Endothelial cell of umbilical vein (primary cell): ENCODE measurements around the gene SAMD5. TPM values are rescaled to one million over a fixed set of nuclear protein-coding genes. Genes with fewer than 3 reads are reported as not detected.

ENCODE experiments used
- Bru-seq: library from RNA; stranded (reverse); fragments of 400-500 nt; gene quantifications from one replicate; lab custom pipeline; 2021; lab: Mats Ljungman, UMichigan
- BruChase-seq, 2 experiments: library from RNA; stranded (reverse); fragments of 400-500 nt; gene quantifications; one replicate each; lab custom pipeline; 2021; lab: Mats Ljungman, UMichigan
- BruUV-seq: library from RNA; stranded (reverse); fragments of 400-500 nt; replicated peaks from 2 replicates; lab custom pipeline; 2021; lab: Mats Ljungman, UMichigan
- CTCF ChIA-PET: fragments of 300-600, 350-600 bp; sonication (Branson Sonifier 250); formaldehyde crosslinking; loops from one replicate; lab custom pipeline; 2021; ENCODE audit warnings: antibody characterized with exemption, inconsistent platforms; lab: Charles Lee
- POLR2A ChIA-PET: fragments of 300-600, 350-600 bp; sonication (Branson Sonifier 250); formaldehyde crosslinking; loops from one replicate; lab custom pipeline; 2021; ENCODE audit warnings: antibody characterized with exemption, inconsistent platforms; lab: Charles Lee
- DNase-seq: peaks from one replicate; pipeline ENCODE4 v3.0.0-alpha.2; 2011; ENCODE audit warnings: low read depth, low spot score
- FAIRE-seq: peaks from 2 replicates; lab custom pipeline; 2011; peaks lifted over from hg19 to GRCh38; lab: Jason Lieb, UNC
- H2AFZ ChIP-seq: 2 replicates; pipeline ENCODE4 v1.6.0; 2012; ENCODE audit warnings: low read depth, low read length, control low read depth, inconsistent platforms
- H3K27ac ChIP-seq: 2 replicates; pipeline ENCODE4 v1.5.1; 2011; ENCODE audit warnings: low read depth, mild to moderate bottlenecking, control low read depth, low read length, moderate library complexity; ENCODE audit not compliant: insufficient read depth
- H3K27me3 ChIP-seq, 2 experiments: 2 replicates each; pipeline versions ENCODE4 v1.6.0 to v1.6.1; 2011; ENCODE audit warnings: low read length in 2 of 2, mixed read lengths in 1 of 2; ENCODE audit not compliant: control insufficient read depth in 2 of 2, insufficient read depth in 2 of 2
- H3K36me3 ChIP-seq, 2 experiments: 2 replicates in 1 of 2; 3 replicates in 1 of 2; pipeline ENCODE4 v1.5.1; 2011; ENCODE audit warnings: low read length in 2 of 2, mild to moderate bottlenecking in 1 of 2, moderate library complexity in 1 of 2; ENCODE audit not compliant: control insufficient read depth in 2 of 2, insufficient read depth in 2 of 2; ENCODE audit errors: extremely low read depth in 1 of 2
- H3K4me1 ChIP-seq: 3 replicates; pipeline ENCODE4 v1.5.1; 2011; ENCODE audit warnings: mild to moderate bottlenecking, low read length; ENCODE audit not compliant: control insufficient read depth, insufficient read depth; ENCODE audit errors: extremely low read depth
- H3K4me2 ChIP-seq: 2 replicates; pipeline ENCODE4 v1.6.1; 2011; ENCODE audit warnings: low read length, control low read depth, mixed read lengths; ENCODE audit not compliant: insufficient read depth
- H3K4me3 ChIP-seq, 3 experiments: fragments of 200-600 bp in 1 of 3; sonication (generic), shearing (Covaris generic) in 1 of 3; replicated peaks in 1 of 3; 2 replicates each; pipeline ENCODE4 v1.5.1; 2011 to 2016; ENCODE audit warnings: control low read depth in 3 of 3, low read length in 3 of 3, mild to moderate bottlenecking in 2 of 3, inconsistent platforms in 1 of 3, low read depth in 1 of 3, moderate library complexity in 1 of 3; ENCODE audit not compliant: insufficient read depth in 1 of 3
- H3K79me2 ChIP-seq: 2 replicates; pipeline ENCODE4 v1.6.0; 2012; ENCODE audit warnings: low read length, inconsistent platforms; ENCODE audit not compliant: control insufficient read depth, insufficient read depth
- H3K9ac ChIP-seq: replicated peaks from 2 replicates; pipeline ENCODE3; 2011; ENCODE audit warnings: low read length, control low read depth; ENCODE audit not compliant: insufficient read depth; ENCODE audit errors: extremely low read depth
- H3K9me1 ChIP-seq: replicated peaks from 3 replicates; pipeline ENCODE4 v1.6.0; 2011; ENCODE audit warnings: mild to moderate bottlenecking, low read length; ENCODE audit not compliant: control insufficient read depth, insufficient read depth; ENCODE audit errors: extremely low read depth
- H3K9me3 ChIP-seq: replicated peaks from 2 replicates; pipeline ENCODE4 v1.5.1; 2012; ENCODE audit warnings: low read length, inconsistent platforms; ENCODE audit not compliant: control insufficient read depth, insufficient read depth
- H4K20me1 ChIP-seq: replicated peaks from 2 replicates; pipeline ENCODE3; 2011; ENCODE audit warnings: mild to moderate bottlenecking, low read length; ENCODE audit not compliant: control insufficient read depth, insufficient read depth; ENCODE audit errors: extremely low read depth
- CTCF ChIP-seq, 2 donors: IDR thresholded peaks; 1 replicate in 1 of 2; 2 replicates in 1 of 2; pipeline ENCODE4 v1.5.1; 2011; ENCODE audit warnings: low read length in 2 of 2, mild to moderate bottlenecking in 2 of 2, moderate library complexity in 2 of 2, control low read depth in 1 of 2, inconsistent platforms in 1 of 2, low read depth in 1 of 2; ENCODE audit not compliant: insufficient read depth in 1 of 2; ENCODE audit errors: extremely low read depth in 1 of 2
- EZH2 ChIP-seq: IDR thresholded peaks from 2 replicates; pipeline ENCODE4 v1.6.1; 2012; ENCODE audit warnings: borderline replicate concordance, low read depth, mild to moderate bottlenecking, moderate library complexity, low read length, inconsistent platforms; ENCODE audit not compliant: severe bottlenecking
- JUN ChIP-seq: IDR thresholded peaks from 2 replicates; pipeline ENCODE4 v1.6.1; 2011; ENCODE audit warnings: borderline replicate concordance, low read depth; ENCODE audit not compliant: insufficient read length, insufficient read depth
- MAX ChIP-seq: IDR thresholded peaks from 2 replicates; pipeline ENCODE4 v1.6.1; 2011; ENCODE audit not compliant: insufficient read depth, insufficient read length
- POLR2A ChIP-seq: IDR thresholded peaks from 2 replicates; pipeline ENCODE4 v1.6.1; 2012; ENCODE audit warnings: low read depth, mild to moderate bottlenecking, control low read depth, low read length
- POLR2AphosphoS5 ChIP-seq: IDR thresholded peaks from 2 replicates; pipeline ENCODE4 v1.6.1; 2012; ENCODE audit warnings: low read depth, mild to moderate bottlenecking, control low read depth, low read length, moderate library complexity; ENCODE audit not compliant: insufficient read depth
- dilution Hi-C: fragments of 300-500 bp; cut with MboI; formaldehyde crosslinking; loops from one replicate; pipeline ENCODE4 v1.15.0; 2019; ENCODE audit warnings: low sequenced_read_pairs; ENCODE audit not compliant: extremely low pct_ligation_motif_present
- intact Hi-C: fragments of 100-400 bp; cut with micrococcal nuclease; formaldehyde crosslinking; loops from one replicate; pipeline ENCODE4 v1.10.0; 2022
- long read RNA-seq: library from polyadenylated mRNA; stranded (forward); transcript quantifications from one replicate; pipeline ENCODE4 v2.0.0, GENCODE V29; 2021
- polyA minus RNA-seq, 3 experiments: library from RNA; depleted of rRNA, polyadenylated mRNA; stranded (reverse); fragments of >200 nt; gene quantifications; 1 replicate in 1 of 3; 2 replicates in 2 of 3; pipeline ENCODE4 v1.2.3, GENCODE V29; 2011
- polyA plus RNA-seq, 4 experiments: library from polyadenylated mRNA; depleted of rRNA in 3 of 4; stranded (reverse) in 3 of 4; unstranded in 1 of 4; fragments of >200 nt; gene quantifications; 2 replicates each; pipeline versions ENCODE4 v1.2.1 to v1.2.3, GENCODE V29; 2011 to 2012; ENCODE audit warnings: missing spikeins in 1 of 4
- total RNA-seq: library from RNA; stranded (reverse); gene quantifications from 2 replicates; pipeline ENCODE4 v1.2.3, GENCODE V29; 2021

The SAMD5 gene
- 4.6 and 6.9 TPM in 2 replicates for total RNA-seq
- polyA plus RNA-seq, result 0.46 and 0.75 TPM in 2 replicates
- 0.75 and 0.93 TPM in 2 replicates for polyA plus RNA-seq (2011; cell fraction: cytosol; rRNA removed)
- polyA plus RNA-seq (2011; cell fraction: nucleus; rRNA removed), result 1.5 and 2.0 TPM in 2 replicates
- polyA plus RNA-seq (2012), result 3.7 and 7.6 TPM in 2 replicates
- polyA minus RNA-seq, result 2.8 and 3.5 TPM in 2 replicates
- not detected for polyA minus RNA-seq (2011; cell fraction: cytosol; rRNA and poly(A)+ RNA removed)
- polyA minus RNA-seq (2011; cell fraction: nucleus; rRNA and poly(A)+ RNA removed), result 5.3 and 7.8 TPM in 2 replicates
- Bru-seq, nascent RNA, result percentile 61 among the genes with signal in this experiment
- percentile 64 among the genes with signal in this experiment for BruChase-seq, experiment 1, labeled RNA remaining after a 6-hour chase
- percentile 71 among the genes with signal in this experiment for BruChase-seq, experiment 2, labeled RNA remaining after a 2-hour chase
- long read RNA-seq, full-length matches to known transcripts, result 1 of 7 reads
- long read RNA-seq, partial matches to known transcripts, result 0 of 7 reads
- long read RNA-seq, other reads (novel, unspliced or antisense), result 6 of 7 reads

GRCh38 chr6:147508042-147508865 is at the start of gene SAMD5:
Gene SAMD5, plus strand, starts transcription at chr6:147508690. Its CDS starts 239 bp downstream, at chr6:147508929.
- TSS peak; percentile 79 for BruUV-seq
- TF ChIP-seq POLR2AphosphoS5 (peak; percentile 81), POLR2A (peak; percentile 81), EZH2 (no peak)
- Histone ChIP-seq H3K4me1 (peaks cover 26% of the 10 kb centered on the region), H3K9me3 (no peaks in the 10 kb centered on the region), H3K36me3 (no peaks in the 10 kb centered on the region), H2AFZ (peak within 1 kb of the TSS; percentile 94), H3K9me1 (no peaks in the 10 kb centered on the region), H3K27me3 (no peaks in the 10 kb centered on the region), H3K79me2 (no peaks in the 10 kb centered on the region), H4K20me1 (no peaks in the 10 kb centered on the region), H3K4me2 (peak within 1 kb of the TSS; percentile 95), H3K27ac (peak within 1 kb of the TSS; percentile 76), H3K9ac (peak within 1 kb of the TSS; percentile 84), H3K4me3 (peak within 1 kb of the TSS; percentile 76 to 96 (median 87))
- DNase-seq (peak; percentile 82), FAIRE-seq (peak; percentile 47)
- intact Hi-C loops, result loop anchor here (1.0 to 5.0 kb wide), 8 partner anchors 264 to 1014 kb away; partner anchors contain the start of gene SASH1
- ChIA-PET POLR2A (interaction anchor here (0.8 kb wide), 1 partner anchor 201 kb away, joined by 3 read pairs; no protein-coding TSS in a partner anchor), CTCF (interaction anchor here (0.9 to 6.0 kb wide), 20 partner anchors 10 to 974 kb away, joined by 3 to 110 read pairs (median 5); no protein-coding TSS in a partner anchor)
- dilution Hi-C loops, result loop anchor here (25.0 kb wide), 1 partner anchor 654 kb away; no protein-coding TSS in a partner anchor

GRCh38 chr6:147459780-147460179 is 48.7 kb upstream of the SAMD5 start:
- Histone ChIP-seq H3K4me2 (no peak overlapping the region), H3K4me3 (no peak overlapping the region), H3K9me3 (no peaks in the 10 kb centered on the region), H3K79me2 (no peaks in the 10 kb centered on the region), H4K20me1 (no peaks in the 10 kb centered on the region), H3K27me3 (peaks cover 0 to 2% of the 10 kb centered on the region in 2 experiments), H3K9ac (no peak overlapping the region), H3K4me1 (no peaks in the 10 kb centered on the region), H2AFZ (no peak overlapping the region), H3K27ac (no peak overlapping the region), H3K36me3 (no peaks in the 10 kb centered on the region), H3K9me1 (no peaks in the 10 kb centered on the region)
- DNase-seq (no peak), FAIRE-seq (no peak)
- TF ChIP-seq MAX, result no peak
- no peak for TF ChIP-seq CTCF (IDR thresholded peaks at IDR 0.05; ENCODE audit: extremely low read depth in 1 of 2, insufficient read depth in 1 of 2, low read depth in 1 of 2, low read length in 2 of 2)
- TF ChIP-seq EZH2, result no peak
- no peak for TF ChIP-seq POLR2A
- no peak for TF ChIP-seq JUN
- dilution Hi-C loops (no loop called here), intact Hi-C loops (no loop called here)
- ChIA-PET CTCF (no interaction called here), POLR2A (no interaction called here)
- BruUV-seq, result no TSS peak
